ENCODE results near the gene NUAK2. TPM values are rescaled to one million over a fixed set of nuclear protein-coding genes. Genes with fewer than 3 reads are reported as not detected.
A peak's percentile ranks its signal among the peaks of the same experiment; 100 is the strongest.

The NUAK2 gene
- total and polyA plus RNA-seq, 2 of the 8 experiments (the other 6 are each of a cell fraction or from before 2014, with no cell fraction given) = 9.4 to 12.9 TPM

- no peak for TF ChIP-seq BCL11A (IDR thresholded peaks at IDR 0.05; ENCODE audit: low read depth in 2 of 2, low read length in 2 of 2)
- 0 out of 2 replicates have a peak, but pooled peaks have one; percentile 1 for TF ChIP-seq TEAD4 (IDR thresholded peaks at IDR 0.05; ENCODE audit: low read depth, low read length)
- TF ChIP-seq JUND (IDR thresholded peaks at IDR 0.05; ENCODE audit: low read length) = peak; percentile 100
- peak; percentile 66; the same call in 1 of the 2 replicates for TF ChIP-seq TAF1 (IDR thresholded peaks at IDR 0.05; ENCODE audit: low read depth, low read length)
- no peak; the same call in 1 of the 2 replicates for TF ChIP-seq KDM1A (IDR thresholded peaks at IDR 0.05; ENCODE audit: borderline replicate concordance, low read length)
- peak; percentile 89 for TF ChIP-seq RXRA (IDR thresholded peaks at IDR 0.05; ENCODE audit: insufficient read depth, low read depth, low read length)
- no peak for TF ChIP-seq TAF7 (optimal IDR thresholded peaks at IDR 0.05; ENCODE audit: borderline replicate concordance, low read depth, low read length)
- TF ChIP-seq RNF2 (IDR thresholded peaks at IDR 0.05; ENCODE audit: borderline replicate concordance, low read depth, low read length, missing control alignments, poor library complexity, severe bottlenecking) = no peak
- TF ChIP-seq SP2 (IDR thresholded peaks at IDR 0.05; ENCODE audit: low read length) = no peak
- TF ChIP-seq SP4 (IDR thresholded peaks at IDR 0.05; ENCODE audit: low read length) = peak; percentile 76; the same call in 1 of the 2 replicates
- TF ChIP-seq CEBPB (IDR thresholded peaks at IDR 0.05; ENCODE audit: low read depth, low read length) = no peak
- TF ChIP-seq MAX (IDR thresholded peaks at IDR 0.05) = peak; percentile 14; the same call in 1 of the 2 replicates
- no peak for TF ChIP-seq SUZ12 (IDR thresholded peaks at IDR 0.05; ENCODE audit: low read length)
- TF ChIP-seq MAFK (IDR thresholded peaks at IDR 0.05; ENCODE audit: low read depth, low read length) = peak; percentile 74
- 0 out of 2 replicates have a peak, but pooled peaks have one; percentile 7 for TF ChIP-seq EGR1 (IDR thresholded peaks at IDR 0.05; ENCODE audit: borderline replicate concordance, low read depth, low read length)
- TF ChIP-seq FOSL1 (IDR thresholded peaks at IDR 0.05; ENCODE audit: insufficient read depth, low read depth, low read length) = 0 out of 2 replicates have a peak, but pooled peaks have one; percentile 52
- TF ChIP-seq POLR2A (IDR thresholded peaks at IDR 0.05; ENCODE audit: control extremely low read depth in 1 of 2, low read depth in 2 of 2, low read length in 2 of 2) = peak in 1 of 2 experiments; percentile 66; a peak in 1 of 3 replicates
- TF ChIP-seq CTBP2 (IDR thresholded peaks at IDR 0.05; ENCODE audit: borderline replicate concordance, insufficient read depth, insufficient read length, low read length) = no peak
- TF ChIP-seq KDM4A (IDR thresholded peaks at IDR 0.05; ENCODE audit: low read depth, low read length, severe bottlenecking) = no peak
- peak; percentile 70 for TF ChIP-seq BACH1 (IDR thresholded peaks at IDR 0.05; ENCODE audit: low read length)
- TF ChIP-seq CTCF (IDR thresholded peaks at IDR 0.05; ENCODE audit: control extremely low read depth in 1 of 3, insufficient read depth in 1 of 3, low read depth in 1 of 3, low read length in 3 of 3) = no peak
Observed at GRCh38 chr1:205294175-205294917, 27.2 kb downstream of the NUAK2 start (continued).
